ENCODE results near the gene TAF4B.
"Not testable (repeated sequence)": the region's sequence is repeated elsewhere in the genome, so short reads cannot be mapped to it uniquely, and the experiment has no call there.

Gene TAF4B

GRCh38 chr18:26432651-26433424 is 206.6 kb downstream of the TAF4B start:
- DNase-seq, result no peak

- DNase-seq, result no peak
Observed at GRCh38 chr18:26434887-26435286, 208.6 kb downstream of the TAF4B start.

GRCh38 chr18:26435415-26436095 is 209.3 kb downstream of the TAF4B start:
- no peak for DNase-seq

GRCh38 chr18:26436176-26437051 is 210.2 kb downstream of the TAF4B start:
- no peak for DNase-seq

DNA sequence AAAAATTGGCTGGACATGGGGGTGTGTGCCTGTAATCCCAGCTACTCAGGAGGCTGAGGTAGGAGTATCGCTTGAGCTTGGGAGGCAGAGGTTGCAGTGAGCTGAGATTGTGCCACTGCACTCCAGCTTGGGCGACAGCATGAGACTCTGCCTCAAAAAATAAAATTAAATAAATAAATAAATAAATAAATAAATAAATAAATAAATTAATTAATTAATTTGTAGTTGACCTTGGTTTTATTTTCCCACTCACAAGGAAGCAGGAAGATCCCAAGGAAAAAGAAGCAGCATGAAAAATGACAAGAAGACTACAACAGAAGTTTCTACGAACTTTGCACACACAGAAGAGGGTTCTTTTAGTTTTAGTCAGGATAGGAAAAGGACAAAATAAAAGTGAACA is 211.4 kb downstream of the TAF4B start:
- DNase-seq, result not testable (repeated sequence)

GRCh38 chr18:26438980-26439379 is 212.7 kb downstream of the TAF4B start:
- no peak for DNase-seq

- no peak for DNase-seq
Observed at GRCh38 chr18:26439537-26439936, 213.3 kb downstream of the TAF4B start.

DNA sequence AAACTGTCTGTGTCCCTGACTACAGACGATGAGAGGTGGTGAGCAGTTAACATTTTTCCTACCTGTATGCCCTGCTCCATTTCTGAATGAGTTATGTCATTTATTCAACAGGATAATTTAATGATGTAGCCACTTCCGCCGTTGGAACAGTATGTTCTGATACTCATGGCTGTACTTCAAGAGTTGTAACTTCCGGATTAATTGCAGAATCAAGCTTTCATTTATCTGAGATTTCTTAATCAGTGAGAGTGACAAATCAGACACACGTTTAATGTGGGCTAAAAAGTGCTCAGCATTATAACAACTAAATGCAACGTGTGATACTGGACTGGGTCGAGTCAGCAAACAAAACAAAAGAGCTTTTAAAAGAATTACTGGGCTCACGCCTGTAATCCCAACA is 214.4 kb downstream of the TAF4B start:
- DNase-seq, result no peak
